Activated effector memory CD4-positive, alpha-beta T cell treated with Interleukin-2 at 50 U/mL for 16 hours (primary cell): ENCODE measurements around the gene IGSF3.
"Not testable (repeated sequence)": the region's sequence is repeated elsewhere in the genome, so short reads cannot be mapped to it uniquely, and the experiment has no call there.

ENCODE experiments used
- DNase-seq: peaks from one replicate; pipeline ENCODE4 v3.0.0-alpha.2; 2020

IGSF3 gene

GRCh38 chr1:116595065-116595840 lies 72.3 kb downstream of the IGSF3 start:
- DNase-seq = not testable (repeated sequence)

DNA sequence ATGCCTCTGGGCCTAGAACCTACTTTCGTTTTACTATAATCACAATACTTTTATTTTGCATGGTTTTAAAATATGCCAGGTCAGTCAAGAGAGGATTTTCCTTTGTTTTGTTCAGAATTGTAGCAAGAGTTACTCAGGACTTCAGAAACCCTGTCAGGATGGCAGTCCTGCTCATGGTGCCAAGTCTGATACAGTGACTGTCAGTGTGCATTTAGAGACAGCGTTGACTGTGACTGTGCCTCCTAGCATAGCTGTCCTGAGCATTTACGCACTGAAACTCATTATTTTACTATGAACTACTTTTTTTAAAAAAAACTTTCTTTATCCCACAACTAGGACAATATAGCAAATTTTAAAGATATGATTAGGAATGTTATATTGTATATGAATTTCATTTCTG lies 73.6 kb downstream of the IGSF3 start:
- not testable (repeated sequence) for DNase-seq

DNA sequence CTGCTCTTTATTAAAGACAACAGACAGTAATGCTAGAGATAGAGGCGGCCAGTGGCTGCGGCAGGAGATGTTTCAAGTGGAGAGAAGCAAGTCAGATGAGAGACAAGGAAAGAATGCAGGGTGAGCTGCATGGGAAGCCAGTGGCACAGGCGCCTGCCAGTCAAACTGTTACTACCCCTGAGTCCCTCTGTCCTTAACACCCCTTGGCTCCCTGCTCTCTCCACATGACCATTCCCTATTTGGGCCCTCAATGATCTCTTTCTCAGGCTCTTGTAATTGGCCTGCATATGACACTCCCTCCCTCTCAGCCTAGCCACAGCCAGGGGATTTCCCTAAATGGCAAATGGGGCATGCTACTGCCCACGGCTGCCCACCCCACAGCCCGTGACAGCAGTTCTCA lies 74.1 kb downstream of the IGSF3 start:
- DNase-seq = not testable (repeated sequence)

DNA sequence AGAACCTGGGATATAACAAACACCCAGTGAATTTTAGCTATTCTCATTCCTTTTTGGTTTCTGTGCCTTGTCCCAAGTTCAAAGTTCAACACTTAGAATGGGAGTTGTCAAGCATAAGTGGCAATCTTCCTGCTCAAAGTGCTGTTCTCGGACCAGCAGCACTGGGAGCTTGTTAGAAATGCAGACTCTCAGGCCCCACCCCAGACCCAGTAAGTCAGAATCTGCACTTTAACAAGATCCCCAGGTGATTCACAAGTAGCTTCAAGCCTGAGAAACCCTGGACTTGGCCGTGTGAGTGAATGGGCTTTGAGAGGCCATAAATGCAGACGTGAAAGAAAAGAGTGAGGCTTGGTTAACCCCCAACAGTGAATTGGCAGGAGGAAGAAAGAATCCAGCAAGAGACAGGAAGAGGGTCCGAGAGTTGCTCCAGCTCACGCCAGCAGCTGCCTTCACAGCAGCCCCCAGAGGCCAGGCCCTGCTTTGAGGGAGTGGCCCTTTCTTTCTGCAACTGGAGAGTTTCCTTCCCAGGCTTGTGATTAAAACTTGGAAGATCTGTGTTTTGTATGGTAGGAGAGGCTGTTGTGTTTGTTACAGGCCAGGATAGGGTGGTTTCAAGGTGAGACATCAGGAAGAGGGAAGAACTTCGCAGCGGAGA lies 75.5 kb downstream of the IGSF3 start:
- DNase-seq = not testable (repeated sequence)

- DNase-seq = not testable (repeated sequence)
Observed at GRCh38 chr1:116591006-116591950, 76.3 kb downstream of the IGSF3 start.

- not testable (repeated sequence) for DNase-seq
Observed at GRCh38 chr1:116590359-116591005, 77.1 kb downstream of the IGSF3 start.

DNA sequence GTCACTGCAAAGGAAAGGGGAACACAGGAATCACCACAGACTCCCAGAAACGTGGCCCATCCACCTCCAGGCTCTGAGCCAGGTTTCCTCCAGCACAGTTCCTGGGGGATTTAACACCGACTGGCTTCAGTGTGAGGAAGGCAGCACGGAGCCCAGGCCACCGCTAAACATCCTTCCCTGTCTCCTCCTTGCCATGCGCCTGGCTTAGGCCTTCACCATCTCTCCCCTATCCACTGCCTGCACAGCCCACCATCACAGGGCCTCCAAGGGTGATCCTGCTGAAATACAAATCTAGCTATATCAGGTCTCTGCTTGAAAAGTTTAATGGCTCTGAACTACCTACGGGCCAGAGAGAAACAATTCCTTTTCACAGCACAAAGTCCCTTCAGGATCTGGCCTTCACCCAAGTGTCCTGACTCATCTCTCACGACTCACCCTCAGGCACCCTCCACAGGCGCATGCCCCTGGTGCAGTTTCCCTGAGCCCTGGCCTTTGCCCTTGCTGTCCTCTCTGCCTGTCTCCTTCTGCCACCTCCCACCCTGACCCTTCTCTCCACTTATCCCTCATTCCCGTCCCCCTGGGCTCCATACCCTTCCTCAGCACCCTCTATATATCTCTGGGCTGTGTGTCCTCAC lies 78.3 kb downstream of the IGSF3 start:
- not testable (repeated sequence) for DNase-seq

- no peak for DNase-seq
Observed at GRCh38 chr1:116587501-116588227, 79.9 kb downstream of the IGSF3 start.

DNA sequence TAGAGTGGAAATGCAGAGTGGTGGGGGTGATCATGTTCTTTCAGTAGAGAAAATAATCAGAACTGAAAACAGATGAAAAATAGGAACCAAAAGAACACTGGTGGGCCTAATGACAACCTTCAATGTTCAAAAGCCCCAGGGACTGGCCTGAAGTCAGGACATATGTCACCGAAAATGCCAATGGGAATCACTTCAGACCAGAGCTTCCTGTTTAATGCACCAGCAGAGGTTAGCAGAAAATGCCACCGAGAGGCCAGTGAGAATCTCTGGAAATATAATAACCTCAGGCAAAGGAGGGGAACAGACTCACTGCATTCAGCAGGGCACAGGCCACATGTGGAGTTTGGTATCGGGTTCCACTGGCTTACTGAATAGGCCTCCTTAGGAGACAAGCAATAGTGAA lies 80.8 kb downstream of the IGSF3 start:
- no peak for DNase-seq

GRCh38 chr1:116585886-116586285 lies 81.6 kb downstream of the IGSF3 start:
- no peak for DNase-seq

- DNase-seq = no peak
Observed at GRCh38 chr1:116581323-116581885, 86.1 kb downstream of the IGSF3 start.

GRCh38 chr1:116580446-116581322 lies 86.8 kb downstream of the IGSF3 start:
- DNase-seq = no peak

- no peak for DNase-seq
Observed at GRCh38 chr1:116579259-116579875, 88.2 kb downstream of the IGSF3 start.

GRCh38 chr1:116578581-116578980 lies 89.0 kb downstream of the IGSF3 start:
- no peak for DNase-seq

DNA sequence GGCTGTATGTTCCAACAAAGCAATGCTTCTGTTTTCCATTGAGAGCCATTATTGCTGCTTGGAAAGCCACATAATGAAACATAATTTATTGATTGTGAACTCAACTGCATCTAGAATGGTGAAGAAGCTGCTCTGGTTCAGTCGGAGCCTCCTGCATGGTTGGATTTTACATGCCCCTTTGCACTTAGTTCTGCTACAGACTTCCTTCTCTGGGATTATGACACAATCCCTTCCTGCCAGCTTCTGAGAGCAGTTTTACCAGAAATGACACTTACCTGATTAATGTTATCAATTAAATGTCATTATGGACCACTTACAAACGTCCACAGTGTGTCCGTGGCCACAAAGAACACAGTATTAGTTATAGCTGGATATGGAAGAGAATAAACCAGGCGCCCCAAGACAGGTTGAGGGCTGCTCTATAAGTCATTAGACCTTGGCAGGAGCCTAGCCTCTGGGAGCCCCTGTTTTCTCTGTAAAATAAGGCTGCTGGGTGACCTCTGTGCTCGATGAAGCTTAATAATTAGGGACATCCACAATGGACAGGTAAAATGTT lies 89.7 kb downstream of the IGSF3 start:
- no peak for DNase-seq

- peak; percentile 36 for DNase-seq
Observed at GRCh38 chr1:116574581-116575291, 92.8 kb downstream of the IGSF3 start.

GRCh38 chr1:116573431-116574095 lies 94.0 kb downstream of the IGSF3 start:
- no peak for DNase-seq
